ENCODE measurements around the gene BCL2. TPM values are rescaled to one million over a fixed set of nuclear protein-coding genes. Genes with fewer than 3 reads are reported as not detected.

BCL2 gene
- total RNA-seq, 1 experiment from 2014 or later: 2.6 TPM

GRCh38 chr18:63168287-63168686 is 151.3 kb downstream of the BCL2 start (continued):
- TF ChIP-seq, protein P1, sequence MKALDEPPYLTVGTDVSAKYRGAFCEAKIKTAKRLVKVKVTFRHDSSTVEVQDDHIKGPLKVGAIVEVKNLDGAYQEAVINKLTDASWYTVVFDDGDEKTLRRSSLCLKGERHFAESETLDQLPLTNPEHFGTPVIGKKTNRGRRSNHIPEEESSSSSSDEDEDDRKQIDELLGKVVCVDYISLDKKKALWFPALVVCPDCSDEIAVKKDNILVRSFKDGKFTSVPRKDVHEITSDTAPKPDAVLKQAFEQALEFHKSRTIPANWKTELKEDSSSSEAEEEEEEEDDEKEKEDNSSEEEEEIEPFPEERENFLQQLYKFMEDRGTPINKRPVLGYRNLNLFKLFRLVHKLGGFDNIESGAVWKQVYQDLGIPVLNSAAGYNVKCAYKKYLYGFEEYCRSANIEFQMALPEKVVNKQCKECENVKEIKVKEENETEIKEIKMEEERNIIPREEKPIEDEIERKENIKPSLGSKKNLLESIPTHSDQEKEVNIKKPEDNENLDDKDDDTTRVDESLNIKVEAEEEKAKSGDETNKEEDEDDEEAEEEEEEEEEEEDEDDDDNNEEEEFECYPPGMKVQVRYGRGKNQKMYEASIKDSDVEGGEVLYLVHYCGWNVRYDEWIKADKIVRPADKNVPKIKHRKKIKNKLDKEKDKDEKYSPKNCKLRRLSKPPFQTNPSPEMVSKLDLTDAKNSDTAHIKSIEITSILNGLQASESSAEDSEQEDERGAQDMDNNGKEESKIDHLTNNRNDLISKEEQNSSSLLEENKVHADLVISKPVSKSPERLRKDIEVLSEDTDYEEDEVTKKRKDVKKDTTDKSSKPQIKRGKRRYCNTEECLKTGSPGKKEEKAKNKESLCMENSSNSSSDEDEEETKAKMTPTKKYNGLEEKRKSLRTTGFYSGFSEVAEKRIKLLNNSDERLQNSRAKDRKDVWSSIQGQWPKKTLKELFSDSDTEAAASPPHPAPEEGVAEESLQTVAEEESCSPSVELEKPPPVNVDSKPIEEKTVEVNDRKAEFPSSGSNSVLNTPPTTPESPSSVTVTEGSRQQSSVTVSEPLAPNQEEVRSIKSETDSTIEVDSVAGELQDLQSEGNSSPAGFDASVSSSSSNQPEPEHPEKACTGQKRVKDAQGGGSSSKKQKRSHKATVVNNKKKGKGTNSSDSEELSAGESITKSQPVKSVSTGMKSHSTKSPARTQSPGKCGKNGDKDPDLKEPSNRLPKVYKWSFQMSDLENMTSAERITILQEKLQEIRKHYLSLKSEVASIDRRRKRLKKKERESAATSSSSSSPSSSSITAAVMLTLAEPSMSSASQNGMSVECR (CRISPR knock-in tag; IDR thresholded peaks at IDR 0.05; ENCODE audit: borderline replicate concordance): no peak
- no peak for TF ChIP-seq RELA (CRISPR knock-in tag; IDR thresholded peaks at IDR 0.05; ENCODE audit: borderline replicate concordance)
- no peak for TF ChIP-seq JUN (CRISPR knock-in tag; IDR thresholded peaks at IDR 0.05)
- TF ChIP-seq NFATC4 (CRISPR knock-in tag; IDR thresholded peaks at IDR 0.05): no peak
- no peak for TF ChIP-seq CREM (CRISPR knock-in tag; IDR thresholded peaks at IDR 0.05)
- no peak for TF ChIP-seq ZNF396 (CRISPR knock-in tag; IDR thresholded peaks at IDR 0.05; ENCODE audit: borderline replicate concordance)
- TF ChIP-seq OVOL2 (CRISPR knock-in tag; IDR thresholded peaks at IDR 0.05; ENCODE audit: borderline replicate concordance): no peak
- TF ChIP-seq USF2 (CRISPR knock-in tag; IDR thresholded peaks at IDR 0.05): no peak
- TF ChIP-seq, protein P2, sequence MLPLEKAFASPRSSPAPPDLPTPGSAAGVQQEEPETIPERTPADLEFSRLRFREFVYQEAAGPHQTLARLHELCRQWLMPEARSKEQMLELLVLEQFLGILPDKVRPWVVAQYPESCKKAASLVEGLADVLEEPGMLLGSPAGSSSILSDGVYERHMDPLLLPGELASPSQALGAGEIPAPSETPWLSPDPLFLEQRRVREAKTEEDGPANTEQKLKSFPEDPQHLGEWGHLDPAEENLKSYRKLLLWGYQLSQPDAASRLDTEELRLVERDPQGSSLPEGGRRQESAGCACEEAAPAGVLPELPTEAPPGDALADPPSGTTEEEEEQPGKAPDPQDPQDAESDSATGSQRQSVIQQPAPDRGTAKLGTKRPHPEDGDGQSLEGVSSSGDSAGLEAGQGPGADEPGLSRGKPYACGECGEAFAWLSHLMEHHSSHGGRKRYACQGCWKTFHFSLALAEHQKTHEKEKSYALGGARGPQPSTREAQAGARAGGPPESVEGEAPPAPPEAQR (CRISPR knock-in tag; IDR thresholded peaks at IDR 0.05): no peak

GRCh38 chr18:63166142-63166541 is 153.4 kb downstream of the BCL2 start:
- DNase-seq (ENCODE audit: low spot score) (no peak), ATAC-seq (no peak)
- peaks cover 10% of the 10 kb centered on the region for H3K4me1 Mint-ChIP-seq
- H3K9me3 Mint-ChIP-seq: no peaks in the 10 kb centered on the region
- CTCF ChIA-PET: no interaction called here
- no peaks in the 10 kb centered on the region for H3K27me3 Mint-ChIP-seq (ENCODE audit: low read depth)
- no peak overlapping the region for H3K27ac Mint-ChIP-seq
- H3K4me3 Mint-ChIP-seq: no peak overlapping the region
- POLR2A ChIA-PET: no interaction called here
- H3K36me3 Mint-ChIP-seq: no peaks in the 10 kb centered on the region
- TF ChIP-seq, protein P3, sequence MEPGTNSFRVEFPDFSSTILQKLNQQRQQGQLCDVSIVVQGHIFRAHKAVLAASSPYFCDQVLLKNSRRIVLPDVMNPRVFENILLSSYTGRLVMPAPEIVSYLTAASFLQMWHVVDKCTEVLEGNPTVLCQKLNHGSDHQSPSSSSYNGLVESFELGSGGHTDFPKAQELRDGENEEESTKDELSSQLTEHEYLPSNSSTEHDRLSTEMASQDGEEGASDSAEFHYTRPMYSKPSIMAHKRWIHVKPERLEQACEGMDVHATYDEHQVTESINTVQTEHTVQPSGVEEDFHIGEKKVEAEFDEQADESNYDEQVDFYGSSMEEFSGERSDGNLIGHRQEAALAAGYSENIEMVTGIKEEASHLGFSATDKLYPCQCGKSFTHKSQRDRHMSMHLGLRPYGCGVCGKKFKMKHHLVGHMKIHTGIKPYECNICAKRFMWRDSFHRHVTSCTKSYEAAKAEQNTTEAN (CRISPR knock-in tag; IDR thresholded peaks at IDR 0.05): no peak
- TF ChIP-seq, protein P4, sequence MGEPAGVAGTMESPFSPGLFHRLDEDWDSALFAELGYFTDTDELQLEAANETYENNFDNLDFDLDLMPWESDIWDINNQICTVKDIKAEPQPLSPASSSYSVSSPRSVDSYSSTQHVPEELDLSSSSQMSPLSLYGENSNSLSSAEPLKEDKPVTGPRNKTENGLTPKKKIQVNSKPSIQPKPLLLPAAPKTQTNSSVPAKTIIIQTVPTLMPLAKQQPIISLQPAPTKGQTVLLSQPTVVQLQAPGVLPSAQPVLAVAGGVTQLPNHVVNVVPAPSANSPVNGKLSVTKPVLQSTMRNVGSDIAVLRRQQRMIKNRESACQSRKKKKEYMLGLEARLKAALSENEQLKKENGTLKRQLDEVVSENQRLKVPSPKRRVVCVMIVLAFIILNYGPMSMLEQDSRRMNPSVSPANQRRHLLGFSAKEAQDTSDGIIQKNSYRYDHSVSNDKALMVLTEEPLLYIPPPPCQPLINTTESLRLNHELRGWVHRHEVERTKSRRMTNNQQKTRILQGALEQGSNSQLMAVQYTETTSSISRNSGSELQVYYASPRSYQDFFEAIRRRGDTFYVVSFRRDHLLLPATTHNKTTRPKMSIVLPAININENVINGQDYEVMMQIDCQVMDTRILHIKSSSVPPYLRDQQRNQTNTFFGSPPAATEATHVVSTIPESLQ (CRISPR knock-in tag; IDR thresholded peaks at IDR 0.05): no peak
- no peak for TF ChIP-seq NR3C1 (CRISPR knock-in tag; conservative IDR thresholded peaks at IDR 0.05; ENCODE audit: low read depth)
- no peak for TF ChIP-seq SMAD3 (CRISPR knock-in tag; IDR thresholded peaks at IDR 0.05; ENCODE audit: borderline replicate concordance)
- TF ChIP-seq, protein P5, sequence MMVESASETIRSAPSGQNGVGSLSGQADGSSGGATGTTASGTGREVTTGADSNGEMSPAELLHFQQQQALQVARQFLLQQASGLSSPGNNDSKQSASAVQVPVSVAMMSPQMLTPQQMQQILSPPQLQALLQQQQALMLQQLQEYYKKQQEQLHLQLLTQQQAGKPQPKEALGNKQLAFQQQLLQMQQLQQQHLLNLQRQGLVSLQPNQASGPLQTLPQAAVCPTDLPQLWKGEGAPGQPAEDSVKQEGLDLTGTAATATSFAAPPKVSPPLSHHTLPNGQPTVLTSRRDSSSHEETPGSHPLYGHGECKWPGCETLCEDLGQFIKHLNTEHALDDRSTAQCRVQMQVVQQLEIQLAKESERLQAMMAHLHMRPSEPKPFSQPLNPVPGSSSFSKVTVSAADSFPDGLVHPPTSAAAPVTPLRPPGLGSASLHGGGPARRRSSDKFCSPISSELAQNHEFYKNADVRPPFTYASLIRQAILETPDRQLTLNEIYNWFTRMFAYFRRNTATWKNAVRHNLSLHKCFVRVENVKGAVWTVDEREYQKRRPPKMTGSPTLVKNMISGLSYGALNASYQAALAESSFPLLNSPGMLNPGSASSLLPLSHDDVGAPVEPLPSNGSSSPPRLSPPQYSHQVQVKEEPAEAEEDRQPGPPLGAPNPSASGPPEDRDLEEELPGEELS (CRISPR knock-in tag; IDR thresholded peaks at IDR 0.05): no peak
- no peak for TF ChIP-seq FOXP1 (CRISPR knock-in tag; IDR thresholded peaks at IDR 0.05; ENCODE audit: borderline replicate concordance)
- no peak for TF ChIP-seq MXD4 (CRISPR knock-in tag; IDR thresholded peaks at IDR 0.05; ENCODE audit: borderline replicate concordance)
- TF ChIP-seq, protein P6, sequence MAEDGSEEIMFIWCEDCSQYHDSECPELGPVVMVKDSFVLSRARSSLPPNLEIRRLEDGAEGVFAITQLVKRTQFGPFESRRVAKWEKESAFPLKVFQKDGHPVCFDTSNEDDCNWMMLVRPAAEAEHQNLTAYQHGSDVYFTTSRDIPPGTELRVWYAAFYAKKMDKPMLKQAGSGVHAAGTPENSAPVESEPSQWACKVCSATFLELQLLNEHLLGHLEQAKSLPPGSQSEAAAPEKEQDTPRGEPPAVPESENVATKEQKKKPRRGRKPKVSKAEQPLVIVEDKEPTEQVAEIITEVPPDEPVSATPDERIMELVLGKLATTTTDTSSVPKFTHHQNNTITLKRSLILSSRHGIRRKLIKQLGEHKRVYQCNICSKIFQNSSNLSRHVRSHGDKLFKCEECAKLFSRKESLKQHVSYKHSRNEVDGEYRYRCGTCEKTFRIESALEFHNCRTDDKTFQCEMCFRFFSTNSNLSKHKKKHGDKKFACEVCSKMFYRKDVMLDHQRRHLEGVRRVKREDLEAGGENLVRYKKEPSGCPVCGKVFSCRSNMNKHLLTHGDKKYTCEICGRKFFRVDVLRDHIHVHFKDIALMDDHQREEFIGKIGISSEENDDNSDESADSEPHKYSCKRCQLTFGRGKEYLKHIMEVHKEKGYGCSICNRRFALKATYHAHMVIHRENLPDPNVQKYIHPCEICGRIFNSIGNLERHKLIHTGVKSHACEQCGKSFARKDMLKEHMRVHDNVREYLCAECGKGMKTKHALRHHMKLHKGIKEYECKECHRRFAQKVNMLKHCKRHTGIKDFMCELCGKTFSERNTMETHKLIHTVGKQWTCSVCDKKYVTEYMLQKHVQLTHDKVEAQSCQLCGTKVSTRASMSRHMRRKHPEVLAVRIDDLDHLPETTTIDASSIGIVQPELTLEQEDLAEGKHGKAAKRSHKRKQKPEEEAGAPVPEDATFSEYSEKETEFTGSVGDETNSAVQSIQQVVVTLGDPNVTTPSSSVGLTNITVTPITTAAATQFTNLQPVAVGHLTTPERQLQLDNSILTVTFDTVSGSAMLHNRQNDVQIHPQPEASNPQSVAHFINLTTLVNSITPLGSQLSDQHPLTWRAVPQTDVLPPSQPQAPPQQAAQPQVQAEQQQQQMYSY (CRISPR knock-in tag; IDR thresholded peaks at IDR 0.05): no peak
- TF ChIP-seq, protein P7, sequence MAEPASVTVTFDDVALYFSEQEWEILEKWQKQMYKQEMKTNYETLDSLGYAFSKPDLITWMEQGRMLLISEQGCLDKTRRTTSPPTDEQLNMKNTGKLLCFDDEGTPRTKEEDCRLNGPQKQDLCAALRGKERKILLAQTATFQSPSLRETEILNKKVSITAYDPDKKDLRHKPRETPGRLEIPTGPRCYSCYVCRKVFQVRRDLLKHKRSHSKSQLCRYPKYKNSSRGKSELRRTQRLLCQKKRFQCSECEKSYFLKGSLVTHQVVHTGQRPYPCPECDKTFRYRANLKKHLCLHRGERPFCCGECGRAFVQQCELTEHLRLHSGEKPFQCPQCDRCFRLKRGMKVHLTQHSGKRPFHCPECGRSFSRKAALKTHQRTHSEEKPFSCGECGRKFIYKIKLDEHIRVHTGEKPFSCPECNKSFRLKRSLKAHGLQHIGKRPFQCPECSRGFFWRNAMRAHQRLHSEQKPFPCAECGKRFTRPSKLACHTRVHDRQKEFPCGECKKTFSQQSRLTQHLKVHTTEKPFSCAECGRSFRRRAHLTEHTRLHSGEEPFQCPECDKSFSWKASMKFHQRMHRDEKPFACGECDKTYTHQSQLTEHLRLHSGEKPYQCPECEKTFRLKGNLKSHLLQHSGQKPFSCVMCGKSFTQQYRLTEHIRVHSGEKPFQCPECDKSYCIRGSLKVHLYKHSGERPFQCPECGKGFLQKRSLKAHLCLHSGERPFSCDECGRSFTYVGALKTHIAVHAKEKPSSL (CRISPR knock-in tag; conservative IDR thresholded peaks at IDR 0.05): no peak
